B cell (primary cell): ENCODE measurements around the gene LENG8. TPM values are rescaled to one million over a fixed set of nuclear protein-coding genes. Genes with fewer than 3 reads are reported as not detected.

Experiments used
- ATAC-seq: fragments of 200-7000 bp; cut with Tn5 transposase; one replicate; pipeline ENCODE4 v1.10.0; 2021; ENCODE audit warnings: low read depth, mild to moderate bottlenecking, moderate number of reproducible peaks, moderate library complexity
- CTCF ChIA-PET: fragments of 350-600 bp; sonication (Branson Sonifier 250); formaldehyde crosslinking; loops from one replicate; lab custom pipeline; 2021; ENCODE audit warnings: antibody characterized with exemption, inconsistent platforms; lab: Charles Lee
- POLR2A ChIA-PET: fragments of 350-600 bp; sonication (Branson Sonifier 250); formaldehyde crosslinking; loops from one replicate; lab custom pipeline; 2021; ENCODE audit warnings: antibody characterized with exemption; lab: Charles Lee
- DNase-seq: peaks from one replicate; pipeline ENCODE4 v3.0.0; 2013
- H2AFZ ChIP-seq: 2 replicates; pipeline ENCODE4 v1.6.1; 2012; ENCODE audit warnings: mild to moderate bottlenecking, low read depth, low read length; ENCODE audit not compliant: insufficient read depth, poor library complexity, severe bottlenecking
- H3K27ac ChIP-seq, 2 donors: 1 replicate in 1 of 2; 2 replicates in 1 of 2; pipeline ENCODE4 v1.5.1; 2012 to 2013; ENCODE audit warnings: low read length in 2 of 2, mild to moderate bottlenecking in 2 of 2, moderate library complexity in 1 of 2
- H3K27me3 ChIP-seq, 4 experiments: fragments of 200-600 bp in 1 of 4; sonication (generic) in 1 of 4; replicated peaks in 1 of 4; 1 replicate in 2 of 4; 2 replicates in 2 of 4; pipeline versions ENCODE4 v1.6.1 to v1.7.0; 2013 to 2016; ENCODE audit warnings: low read length in 3 of 4, mild to moderate bottlenecking in 2 of 4, mixed read lengths in 1 of 4, moderate library complexity in 1 of 4; ENCODE audit not compliant: insufficient read depth in 4 of 4, control insufficient read depth in 3 of 4; ENCODE audit errors: control extremely low read depth in 1 of 4
- H3K36me3 ChIP-seq, 2 experiments: replicated peaks in 1 of 2; 1 replicate in 1 of 2; 2 replicates in 1 of 2; pipeline versions ENCODE4 v1.6.1 to v1.7.1; 2013; ENCODE audit warnings: low read length in 1 of 2; ENCODE audit not compliant: insufficient read depth in 2 of 2, control insufficient read depth in 1 of 2; ENCODE audit errors: control extremely low read depth in 1 of 2, extremely low read depth in 1 of 2
- H3K4me1 ChIP-seq, 2 donors: fragments of 200-600 bp in 1 of 2; sonication (generic) in 1 of 2; 1 replicate in 1 of 2; 2 replicates in 1 of 2; pipeline versions ENCODE4 v1.5.1 to v1.6.1; 2013 to 2017; ENCODE audit warnings: low read length in 2 of 2; ENCODE audit not compliant: control insufficient read depth in 2 of 2, insufficient read depth in 2 of 2
- H3K4me2 ChIP-seq: replicated peaks from 2 replicates; pipeline ENCODE3; 2012; ENCODE audit warnings: mild to moderate bottlenecking, low read depth, low read length; ENCODE audit not compliant: poor library complexity, severe bottlenecking
- H3K4me3 ChIP-seq, 5 experiments: fragments of 200-600 bp in 1 of 5; sonication (generic) in 1 of 5; 1 replicate in 3 of 5; 2 replicates in 2 of 5; pipeline versions ENCODE4 v1.5.1 to v1.7.0; 2011 to 2016; ENCODE audit warnings: low read length in 4 of 5, mild to moderate bottlenecking in 4 of 5, low read depth in 2 of 5, control low read depth in 1 of 5, moderate library complexity in 1 of 5; ENCODE audit not compliant: insufficient read depth in 1 of 5; ENCODE audit errors: control extremely low read depth in 1 of 5, extremely low read depth in 1 of 5
- H3K79me2 ChIP-seq: fragments of 200-600 bp; sonication (generic); one replicate; pipeline ENCODE4 v1.6.0; 2016; ENCODE audit warnings: low read length; ENCODE audit not compliant: control insufficient read depth, insufficient read depth
- H3K9ac ChIP-seq: fragments of 200-600 bp; sonication (generic); 2 replicates; pipeline ENCODE4 v1.6.1; 2017; ENCODE audit warnings: mild to moderate bottlenecking, low read length, moderate library complexity
- H3K9me3 ChIP-seq, 3 donors: one replicate each; pipeline versions ENCODE4 v1.6.1 to v1.7.1; 2013; ENCODE audit warnings: low read length in 2 of 3; ENCODE audit not compliant: control insufficient read depth in 2 of 3, insufficient read depth in 1 of 3; ENCODE audit errors: control extremely low read depth in 1 of 3
- H4K20me1 ChIP-seq: 2 replicates; pipeline ENCODE4 v1.6.0; 2012; ENCODE audit warnings: mild to moderate bottlenecking, low read length; ENCODE audit not compliant: insufficient read depth, control insufficient read depth, poor library complexity, severe bottlenecking
- H3K27ac Mint-ChIP-seq: one replicate; pipeline ENCODE4 v1.8.0; 2021; ENCODE audit warnings: mixed read lengths
- H3K27me3 Mint-ChIP-seq: one replicate; pipeline ENCODE4 v1.8.0; 2021; ENCODE audit warnings: mixed read lengths
- H3K4me1 Mint-ChIP-seq: one replicate; pipeline ENCODE4 v1.8.0; 2021; ENCODE audit warnings: mixed read lengths
- H3K4me3 Mint-ChIP-seq: one replicate; pipeline ENCODE4 v1.8.0; 2021; ENCODE audit warnings: mixed read lengths
- H3K9me3 Mint-ChIP-seq: one replicate; pipeline ENCODE4 v1.8.0; 2022; ENCODE audit warnings: mixed read lengths; ENCODE audit not compliant: insufficient read depth
- CTCF ChIP-seq: fragments of 200-600 bp; IDR thresholded peaks from one replicate; pipeline ENCODE4 v1.8.0; 2022; ENCODE audit warnings: antibody characterized with exemption, mild to moderate bottlenecking
- EZH2 ChIP-seq: IDR thresholded peaks from 2 replicates; pipeline ENCODE4 v1.6.1; 2012; ENCODE audit warnings: borderline replicate concordance, low read depth, mild to moderate bottlenecking, moderate library complexity, low read length; ENCODE audit not compliant: insufficient read depth, poor library complexity, severe bottlenecking
- WGBS: methylation state at CpG from one replicate; pipeline ENCODE4 v1.1.5; 2013; ENCODE audit warnings: missing lambda C conversion rate; ENCODE audit not compliant: insufficient coverage; 5-methylcytosine and 5-hydroxymethylcytosine counted together
- intact Hi-C: fragments of 100-400 bp; cut with micrococcal nuclease; formaldehyde crosslinking; loops from one replicate; pipeline ENCODE4 v1.10.0; 2022
- polyA plus RNA-seq: library from polyadenylated mRNA; depleted of rRNA; stranded (reverse); fragments of >200 nt; gene quantifications from 2 replicates; pipeline ENCODE4 v1.2.3, GENCODE V29; 2012
- total RNA-seq, 2 donors: library from RNA; stranded (reverse); fragments of 120-200 nt in 1 of 2; gene quantifications; 1 replicate in 1 of 2; 2 replicates in 1 of 2; pipeline versions ENCODE4 v1.2.3 to v1.2.4, GENCODE V29; 2013 to 2022

The LENG8 gene
- total and polyA plus RNA-seq, 2 donors (not counting 1 experiment from before 2014, with no cell fraction given) = 687 to 753 TPM

GRCh38 chr19:54470991-54471782 is 22.2 kb downstream of the LENG8 start:
- Mint-ChIP-seq H3K4me1 (peaks cover 11% of the 10 kb centered on the region), H3K9me3 (no peaks in the 10 kb centered on the region), H3K27ac (no peak overlapping the region), H3K4me3 (peak overlapping the region; percentile 53), H3K27me3 (peaks cover 43% of the 10 kb centered on the region)
- CTCF ChIA-PET = interaction anchor here (0.7 to 1.0 kb wide), 2 partner anchors 11 to 203 kb away, joined by 3 to 9 read pairs; no protein-coding TSS in a partner anchor
- Histone ChIP-seq H3K4me1 (peaks cover 12 to 16% of the 10 kb centered on the region in 2 donors), H3K27me3 (peaks cover 0 to 43% (median 19%) of the 10 kb centered on the region in 4 experiments), H3K79me2 (no peaks in the 10 kb centered on the region), H3K27ac (no peak overlapping the region), H3K4me2 (peak overlapping the region; percentile 64), H3K36me3 (no peaks in the 10 kb centered on the region), H2AFZ (peak overlapping the region; percentile 51), H4K20me1 (no peaks in the 10 kb centered on the region), H3K9me3 (peaks cover 0 to 7% (median 0%) of the 10 kb centered on the region in 3 donors), H3K4me3 (no peak overlapping the region), H3K9ac (no peak overlapping the region)
- DNase-seq (peak; percentile 43), ATAC-seq (peak; percentile 33)
- intact Hi-C loops = no loop called here
- TF ChIP-seq CTCF (no peak), EZH2 (no peak)
- POLR2A ChIA-PET = no interaction called here
- 3% methylated on average over 47 of the region's 60 CpGs for WGBS
